Stimulated activated CD4-positive, alpha-beta T cell treated with anti-CD3 and anti-CD28 coated beads, Interleukin-2, amount 100 ng/mL, for 24 hours (primary cell): ENCODE measurements around the gene GAL3ST3.

ENCODE experiments used
- DNase-seq, 2 donors: peaks; one replicate each; pipeline ENCODE4 v3.0.0-alpha.2; 2020

Gene GAL3ST3

DNA sequence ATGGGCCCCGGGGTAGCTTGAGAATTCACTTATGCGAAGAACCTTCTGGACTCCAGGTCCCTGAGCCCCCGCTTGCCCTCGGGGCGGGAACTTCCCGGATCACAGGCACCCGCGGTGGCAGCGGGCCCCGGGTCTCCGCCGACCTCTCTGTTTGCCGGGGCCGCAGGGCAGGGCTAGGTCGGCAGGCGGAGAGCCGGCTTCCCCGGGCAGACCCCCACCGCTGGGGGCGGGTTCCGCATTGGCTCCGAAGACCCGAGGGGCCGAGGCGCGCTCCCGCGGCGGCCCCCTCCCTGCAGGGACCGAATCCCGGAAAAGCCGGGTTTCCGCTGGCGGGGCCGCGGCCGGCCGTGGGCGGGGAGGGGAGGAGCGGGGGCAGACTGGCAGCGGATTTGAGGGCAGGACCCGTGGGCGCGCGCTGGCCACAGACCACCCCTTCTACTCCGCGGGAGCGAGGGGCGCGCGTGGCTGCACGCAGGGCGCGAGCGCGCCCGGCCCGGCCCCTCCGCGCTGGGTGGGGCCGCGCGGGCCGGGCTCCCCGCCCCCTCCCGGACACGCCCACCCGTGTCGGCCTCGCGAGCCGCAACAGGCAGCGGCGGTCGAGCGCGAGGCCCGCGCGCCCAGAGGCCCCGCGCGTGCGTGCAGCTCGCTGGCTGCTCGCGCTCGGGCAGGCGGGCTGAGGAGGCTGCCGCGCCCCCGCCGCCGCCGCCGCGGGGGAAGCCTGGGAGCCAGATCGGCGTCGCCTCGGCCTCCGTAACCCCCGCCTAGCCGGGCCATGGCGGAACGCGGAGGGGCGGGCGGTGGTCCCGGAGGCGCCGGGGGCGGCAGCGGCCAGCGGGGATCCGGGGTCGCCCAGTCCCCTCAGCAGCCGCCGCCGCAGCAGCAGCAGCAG, 21.0 kb upstream of the GAL3ST3 start, which contains the start of gene PACS1:
Gene PACS1, plus strand, starts transcription at position 558 of the 889 bp plus-strand sequence. Its CDS starts 215 bp downstream, at position 773.
- peak; percentile 72 to 82 for DNase-seq

GRCh38 chr11:66068923-66069714, 20.2 kb upstream of the GAL3ST3 start:
- peak; percentile 35 to 53 for DNase-seq

DNA sequence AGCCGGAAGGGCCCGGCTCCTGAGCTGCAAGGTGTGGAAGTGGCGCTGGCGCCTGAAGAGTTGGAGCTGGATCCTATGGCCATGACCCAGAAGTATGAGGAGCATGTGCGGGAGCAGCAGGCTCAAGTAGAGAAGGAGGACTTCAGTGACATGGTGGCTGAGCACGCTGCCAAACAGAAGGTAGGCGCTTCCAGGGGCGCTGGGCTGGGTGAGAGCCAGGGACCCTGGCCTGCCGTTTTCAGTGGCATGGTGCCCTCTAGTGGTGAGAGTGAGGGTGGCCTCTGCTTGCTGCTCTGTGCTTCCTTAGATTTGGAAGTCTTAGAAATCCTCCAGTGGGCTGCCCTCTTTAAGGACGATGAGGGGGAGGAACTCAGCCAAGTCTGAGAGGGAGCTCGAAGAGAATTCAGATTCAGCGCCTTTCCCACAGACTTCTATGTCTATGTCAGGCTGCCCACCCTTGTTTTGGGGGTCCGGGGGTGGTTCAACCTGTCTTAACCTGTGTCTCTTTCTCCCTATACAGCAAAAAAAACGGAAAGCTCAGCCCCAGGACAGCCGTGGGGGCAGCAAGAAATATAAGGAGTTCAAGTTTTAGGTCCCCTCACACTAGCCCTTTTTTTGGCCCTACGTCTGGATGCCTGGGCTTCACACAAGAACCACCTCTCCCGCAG, 19.3 kb upstream of the GAL3ST3 start:
- peak; percentile 81 to 85 for DNase-seq

- peak in 1 of 2 donors; percentile 17 for DNase-seq
Observed at GRCh38 chr11:66067640-66068039, 18.7 kb upstream of the GAL3ST3 start.

- DNase-seq = peak in 1 of 2 donors; percentile 15
Observed at GRCh38 chr11:66066751-66067150, 17.8 kb upstream of the GAL3ST3 start.

DNA sequence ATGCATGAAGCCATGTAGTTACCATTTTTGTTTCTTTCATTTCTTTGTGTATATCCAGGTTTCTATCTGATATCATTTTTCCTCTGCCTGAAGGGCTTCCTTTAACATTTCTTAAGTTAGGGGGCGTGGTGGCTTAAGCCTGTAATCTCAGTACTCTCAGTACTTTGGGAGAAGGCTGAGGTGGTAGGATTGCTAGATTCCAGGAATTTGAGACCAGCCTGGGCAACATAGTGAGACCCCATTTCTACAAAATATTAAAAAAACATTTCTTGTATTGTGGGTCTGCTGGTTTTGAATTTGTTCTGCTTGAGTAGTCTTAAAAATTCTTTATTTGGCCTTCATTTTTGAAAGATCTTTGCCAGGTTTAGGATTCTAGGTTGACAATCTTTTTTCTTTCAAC, 15.6 kb upstream of the GAL3ST3 start:
- no peak for DNase-seq

DNA sequence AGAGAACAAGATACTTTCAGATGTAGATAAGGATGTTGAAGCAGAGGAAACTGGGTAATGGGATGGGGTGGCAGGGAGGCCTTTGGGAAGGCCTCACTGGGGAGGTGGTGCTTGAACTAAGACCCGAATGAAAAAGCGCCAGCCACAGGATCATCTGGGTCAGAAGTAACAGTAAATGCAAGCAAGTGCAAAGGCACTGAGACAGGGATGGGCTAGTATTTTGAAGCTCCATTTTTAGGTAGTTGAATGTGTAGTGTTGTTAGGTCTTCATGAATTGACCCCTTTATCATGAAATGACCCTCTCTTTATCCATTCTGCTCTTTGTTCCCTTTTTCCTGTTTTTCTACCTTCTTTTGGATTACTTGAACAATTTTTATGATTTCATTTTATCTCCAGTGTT, 14.9 kb upstream of the GAL3ST3 start:
- no peak for DNase-seq

DNA sequence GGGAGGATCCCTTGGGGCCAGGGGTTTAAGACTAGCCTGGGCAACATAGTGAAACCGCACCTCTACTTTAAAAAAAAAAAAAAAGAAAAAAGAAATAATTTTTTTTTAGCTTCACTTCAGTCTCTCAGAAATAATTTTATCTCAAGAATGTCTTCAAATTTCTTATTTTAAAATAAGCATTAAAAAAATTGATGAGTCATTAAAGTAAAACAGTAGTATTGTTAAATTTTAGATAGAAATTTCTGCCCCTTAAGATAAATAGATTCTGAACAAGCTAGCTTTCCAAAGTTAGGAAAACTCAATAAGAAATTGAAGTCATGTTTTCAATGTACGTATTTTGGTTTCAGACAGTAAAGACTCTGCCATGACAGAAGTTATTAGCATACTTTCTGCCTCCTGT, 13.4 kb upstream of the GAL3ST3 start:
- DNase-seq = no peak

GRCh38 chr11:66061268-66061667, 12.3 kb upstream of the GAL3ST3 start:
- no peak for DNase-seq

DNA sequence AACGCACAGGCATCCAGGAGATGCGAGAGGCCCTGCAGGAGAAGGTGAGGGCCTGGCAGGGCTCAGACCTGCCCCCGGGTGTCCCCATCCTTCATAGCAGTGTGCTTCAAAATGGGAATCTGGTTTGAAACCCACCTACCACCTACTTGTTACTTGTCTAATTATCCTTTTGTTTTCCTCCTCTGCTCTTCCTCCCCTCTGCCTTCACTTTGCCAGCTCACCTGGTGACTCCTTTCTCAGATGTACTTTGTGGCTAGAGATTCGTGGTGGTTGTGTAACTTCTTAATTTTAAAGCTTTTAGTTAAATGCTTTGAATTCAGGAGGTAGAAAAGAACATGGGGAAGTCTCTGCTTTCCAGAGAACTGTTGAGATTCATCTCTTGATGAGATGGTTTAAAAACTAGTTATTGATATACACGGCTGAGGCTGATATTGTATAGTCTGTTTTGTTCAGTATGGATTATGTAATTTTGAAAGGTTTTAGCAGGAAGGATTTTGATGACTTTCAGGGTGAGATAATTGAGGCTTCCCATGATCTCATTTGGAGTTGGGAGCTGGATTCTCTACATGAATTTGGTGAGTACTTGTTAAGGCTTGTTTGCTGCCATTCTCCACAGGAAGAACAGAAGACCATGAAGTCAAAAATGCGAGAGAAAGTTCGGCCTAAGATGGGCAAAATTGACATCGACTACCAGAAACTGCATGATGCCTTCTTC, 11.2 kb upstream of the GAL3ST3 start:
- no peak for DNase-seq

GRCh38 chr11:66056501-66056900, 7.5 kb upstream of the GAL3ST3 start:
- DNase-seq = no peak

DNA sequence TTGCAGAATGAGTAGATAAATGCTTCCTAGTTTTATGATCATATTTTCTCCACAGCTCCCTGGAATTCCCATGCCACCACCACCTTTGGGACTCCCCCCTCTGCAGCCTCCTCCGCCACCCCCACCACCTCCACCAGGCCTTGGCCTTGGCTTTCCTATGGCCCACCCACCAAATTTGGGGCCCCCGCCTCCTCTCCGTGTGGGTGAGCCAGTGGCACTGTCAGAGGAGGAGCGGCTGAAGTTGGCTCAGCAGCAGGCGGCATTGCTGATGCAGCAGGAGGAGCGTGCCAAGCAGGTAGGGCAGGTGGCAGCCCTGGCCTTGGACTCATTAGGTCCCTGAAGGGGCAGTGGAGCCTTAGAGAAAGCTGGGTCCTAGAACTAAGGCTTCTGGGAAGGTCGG, 6.1 kb upstream of the GAL3ST3 start:
- no peak for DNase-seq

DNA sequence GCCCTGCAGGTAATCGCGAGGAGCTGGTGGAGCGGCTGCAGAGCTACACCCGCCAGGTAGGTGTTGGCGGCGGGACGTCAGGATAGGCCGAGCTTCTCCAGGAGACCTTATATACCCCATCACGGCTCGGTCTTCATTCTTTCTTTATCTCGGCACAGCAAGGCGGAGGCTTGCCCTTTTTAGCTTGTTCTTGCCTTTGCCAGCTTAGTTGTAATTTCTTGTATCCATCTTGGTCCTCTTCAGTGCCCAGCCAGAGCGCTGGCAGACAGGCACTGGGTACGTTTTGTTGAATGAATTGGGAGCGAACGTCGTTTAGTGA, 3.7 kb upstream of the GAL3ST3 start:
- no peak for DNase-seq

- DNase-seq = peak; percentile 95 to 96
Observed at GRCh38 chr11:66051766-66052663, 3.1 kb upstream of the GAL3ST3 start, which contains the start of gene SF3B2. Gene SF3B2 (plus strand): TSS chr11:66052364. CDS start chr11:66052385, 21 bp downstream.

DNA sequence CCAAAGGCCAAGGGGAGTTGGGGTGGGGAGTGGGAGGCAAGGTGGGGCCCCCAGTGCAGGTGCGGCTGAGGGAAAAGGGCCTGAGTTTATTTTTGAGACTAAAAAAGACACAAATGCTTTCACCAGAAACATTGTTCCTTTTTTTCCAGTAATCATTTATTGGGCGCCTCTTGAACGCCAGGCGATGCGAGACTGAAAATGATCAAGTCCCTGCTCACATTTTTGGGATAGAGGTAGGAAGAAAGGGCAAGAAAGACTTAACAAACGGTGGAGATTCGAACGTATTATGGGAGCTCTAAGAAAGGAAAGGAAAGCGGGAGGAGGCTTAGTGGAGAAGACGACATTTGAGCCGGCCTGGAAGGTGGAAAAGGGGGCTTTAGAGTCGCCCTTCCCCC, 2.4 kb upstream of the GAL3ST3 start:
- DNase-seq = no peak

DNA sequence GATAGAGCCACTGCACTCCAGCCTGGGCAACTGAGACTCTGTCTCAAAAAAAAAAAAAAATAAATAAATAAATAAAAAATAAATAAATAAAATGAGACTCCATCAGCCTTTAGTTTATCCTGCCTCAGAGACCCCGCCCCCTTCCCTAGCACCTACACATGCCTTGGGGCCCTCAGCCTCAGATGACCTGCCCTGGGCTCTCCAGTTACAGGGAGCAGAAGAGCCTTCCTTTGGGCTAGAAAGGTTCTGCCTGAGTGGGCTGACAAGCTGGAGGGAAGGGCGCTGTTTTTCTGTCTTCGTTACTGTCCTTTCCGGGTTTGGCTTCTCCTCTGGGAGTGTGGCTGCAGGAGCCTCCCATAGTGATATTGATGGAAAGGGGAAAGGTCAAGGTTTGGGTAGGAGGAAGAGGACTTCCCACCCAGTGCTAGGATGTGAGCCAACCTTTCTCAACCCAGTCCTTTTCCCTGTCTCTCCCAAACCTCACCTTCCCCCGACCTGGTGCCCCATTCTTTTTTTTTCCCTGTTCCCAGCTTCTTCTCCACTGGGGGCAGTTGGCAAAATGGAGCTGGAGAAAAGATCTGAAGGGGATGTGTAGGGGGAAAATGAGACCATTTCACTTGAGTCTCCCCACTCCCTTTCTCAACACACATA, 1.7 kb upstream of the GAL3ST3 start:
- no peak for DNase-seq

- DNase-seq = no peak
Observed at GRCh38 chr11:66047541-66048365, 1.2 kb downstream of the GAL3ST3 start.

DNA sequence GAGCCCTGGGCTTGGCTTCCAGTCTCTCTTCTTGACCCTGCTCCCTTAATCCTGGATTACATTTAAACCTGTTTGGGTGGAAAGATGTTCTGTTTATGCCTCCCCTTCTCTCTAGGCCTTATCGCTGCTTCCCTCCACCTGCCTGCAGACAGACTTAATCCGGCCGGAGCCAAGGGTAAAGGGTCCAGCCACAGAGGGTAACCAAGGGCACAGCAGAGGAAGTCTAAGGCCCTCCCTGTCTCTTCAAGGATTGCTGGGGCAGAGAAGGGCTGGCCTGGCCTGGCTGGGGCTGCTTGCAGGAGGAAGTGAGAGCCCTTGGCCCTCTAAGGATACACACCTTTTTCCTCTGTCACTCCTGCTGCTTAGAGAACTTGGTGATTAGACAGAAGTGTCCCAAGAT, 2.1 kb downstream of the GAL3ST3 start:
- no peak for DNase-seq

DNA sequence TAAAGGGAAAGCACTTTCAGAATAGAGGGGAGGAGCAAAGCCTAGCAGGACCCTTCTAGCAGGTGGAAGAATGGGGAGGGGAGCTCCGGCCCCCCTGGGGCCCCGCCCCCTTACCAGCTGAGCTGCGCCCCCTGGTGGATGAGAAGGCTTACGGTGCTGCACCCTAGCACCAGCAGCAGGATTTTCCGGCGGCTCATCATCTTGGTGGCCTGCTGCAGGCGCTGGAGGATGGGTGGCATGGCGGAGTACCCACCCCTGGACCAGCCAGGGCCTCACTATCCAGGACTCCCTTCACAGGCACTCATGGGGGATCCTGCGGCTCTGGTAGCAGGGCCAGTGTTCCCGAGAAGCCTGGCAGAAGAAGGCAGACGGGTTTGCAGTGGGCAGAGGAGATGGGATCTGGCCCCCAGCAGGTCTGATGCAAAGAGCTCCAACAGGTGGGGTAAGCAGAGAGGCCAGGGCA, 3.8 kb downstream of the GAL3ST3 start:
- peak; percentile 84 to 91 for DNase-seq

DNA sequence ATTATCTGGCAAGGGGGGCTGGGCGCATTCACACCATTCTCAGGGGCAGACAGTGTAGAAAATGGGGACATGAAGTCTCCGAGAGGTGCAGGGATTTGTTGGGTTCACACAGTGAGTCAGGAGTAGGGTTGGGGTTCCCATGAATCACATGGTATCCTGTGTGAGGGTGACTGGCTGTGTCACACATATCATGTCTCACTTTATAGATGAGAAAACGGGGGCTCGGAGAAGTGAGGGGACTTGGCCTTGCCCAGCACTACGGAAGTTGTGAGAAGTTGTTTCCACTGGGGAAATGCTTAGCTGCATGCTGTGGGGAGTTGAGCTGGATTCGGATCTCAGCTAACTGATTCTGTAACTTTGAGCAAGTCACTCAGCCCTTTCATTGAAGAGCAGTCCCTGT, 4.2 kb downstream of the GAL3ST3 start:
- DNase-seq = no peak
